Spleen (tissue), 11 donors: ENCODE measurements around the gene CECR2. TPM values are rescaled to one million over a fixed set of nuclear protein-coding genes. Genes with fewer than 3 reads are reported as not detected.

Experiments
- DNase-seq: peaks from one replicate; pipeline ENCODE4 v3.0.0-alpha.2; 2020
- H3K27ac ChIP-seq, 8 donors: fragments of 200-600 bp; sonication (generic) in 7 of 8; 1 replicate in 4 of 8; 2 replicates in 4 of 8; pipeline versions ENCODE4 v1.5.0 to v1.8.0; 2016 to 2021; ENCODE audit warnings: inconsistent platforms in 4 of 8, mild to moderate bottlenecking in 4 of 8, moderate library complexity in 1 of 8
- H3K27me3 ChIP-seq, 7 donors: fragments of 200-600 bp; sonication (generic) in 6 of 7; replicated peaks in 1 of 7; 1 replicate in 4 of 7; 2 replicates in 3 of 7; pipeline versions ENCODE4 v1.5.0 to v1.8.0; 2016 to 2021; ENCODE audit warnings: inconsistent platforms in 3 of 7, mild to moderate bottlenecking in 1 of 7
- H3K36me3 ChIP-seq, 6 donors: fragments of 200-600 bp; sonication (generic) in 5 of 6; 1 replicate in 4 of 6; 2 replicates in 2 of 6; pipeline versions ENCODE4 v1.5.0 to v1.8.0; 2016 to 2021; ENCODE audit warnings: inconsistent platforms in 2 of 6
- H3K4me1 ChIP-seq, 6 donors: fragments of 200-600 bp; sonication (generic) in 5 of 6; 1 replicate in 3 of 6; 2 replicates in 3 of 6; pipeline versions ENCODE4 v1.5.0 to v1.8.0; 2016 to 2021; ENCODE audit warnings: inconsistent platforms in 3 of 6
- H3K4me3 ChIP-seq, 8 donors: fragments of 200-600 bp; sonication (generic) in 7 of 8; 1 replicate in 4 of 8; 2 replicates in 4 of 8; pipeline versions ENCODE4 v1.5.0 to v1.8.0; 2016 to 2021; ENCODE audit warnings: inconsistent platforms in 4 of 8, mild to moderate bottlenecking in 4 of 8, moderate library complexity in 2 of 8
- H3K9me3 ChIP-seq, 8 donors: fragments of 200-600 bp; sonication (generic) in 7 of 8; 1 replicate in 4 of 8; 2 replicates in 4 of 8; pipeline versions ENCODE4 v1.5.0 to v1.8.0; 2016 to 2021; ENCODE audit warnings: inconsistent platforms in 4 of 8
- POLR2A ChIP-seq, 3 donors: fragments of 450-650 bp; IDR thresholded peaks; one replicate each; pipeline ENCODE4 v1.5.1; 2017; ENCODE audit warnings: antibody characterized with exemption in 3 of 3, mild to moderate bottlenecking in 1 of 3
- POLR2AphosphoS5 ChIP-seq, 3 donors: sonication (generic); formaldehyde crosslinking; IDR thresholded peaks; one replicate each; pipeline ENCODE4 v1.5.1; 2017; ENCODE audit warnings: antibody characterized with exemption in 3 of 3
- WGBS, 5 donors: extraction: QIAGEN DNeasy Blood & Tissue Kit in 3 of 5; methylation state at CpG; one replicate each; pipeline versions ENCODE4 v1.1.5 to v1.1.7; 2013 to 2018; 5-methylcytosine and 5-hydroxymethylcytosine counted together
- intact Hi-C: fragments of 100-400 bp; cut with DNase I; formaldehyde crosslinking; loops from one replicate; pipeline ENCODE4 v1.15.0; 2023; ENCODE audit warnings: low total_unique reads
- polyA plus RNA-seq, 3 donors: library from polyadenylated mRNA; stranded (reverse); fragments of 200-250 nt; gene quantifications; one replicate each; pipeline ENCODE4 v1.2.1, GENCODE V29; 2013
- total RNA-seq, 7 donors: library from RNA; depleted of rRNA in 3 of 7; stranded (reverse); fragments of >200 nt in 3 of 7; fragmentation: NEBNext Ultra II Directional in 4 of 7; extraction: Animal tissue kit (Norgen Biotek cat#: 25700) in 4 of 7; gene quantifications; one replicate each; pipeline versions ENCODE4 v1.1.0 to v1.2.1, GENCODE V29; 2016 to 2021
- TF ChIP-seq, protein P1 (sequence below), 11 experiments: fragments of 200-600 bp in 7 of 11; fragments of 450-650 bp in 4 of 11; sonication (generic) in 4 of 11; IDR thresholded peaks in 8 of 11; conservative IDR thresholded peaks in 3 of 11; 1 replicate in 7 of 11; 2 replicates in 4 of 11; pipeline versions ENCODE4 v1.4.0 to v1.8.0; 2016 to 2021; ENCODE audit warnings: antibody characterized with exemption in 11 of 11, inconsistent platforms in 4 of 11, mild to moderate bottlenecking in 1 of 11
- donor health status: healthy with polysubstance abuse.
- donor health status: DM: no; HTN: no; CAD: no; lungs with moderate emphysema.
- donor health status: DM: no; HTN: no; CAD: no.
- donor health status: Bipolar disorder and iron deficiency.
- donor health status: healthy.
- donor health status: DM: no; HTN: no; CAD: no.
- donor health status: DM: yes; HTN: yes; CAD: no.

CECR2 gene
- total and polyA plus RNA-seq, 10 donors = 0.05 to 3.0 (median 0.91) TPM

DNA sequence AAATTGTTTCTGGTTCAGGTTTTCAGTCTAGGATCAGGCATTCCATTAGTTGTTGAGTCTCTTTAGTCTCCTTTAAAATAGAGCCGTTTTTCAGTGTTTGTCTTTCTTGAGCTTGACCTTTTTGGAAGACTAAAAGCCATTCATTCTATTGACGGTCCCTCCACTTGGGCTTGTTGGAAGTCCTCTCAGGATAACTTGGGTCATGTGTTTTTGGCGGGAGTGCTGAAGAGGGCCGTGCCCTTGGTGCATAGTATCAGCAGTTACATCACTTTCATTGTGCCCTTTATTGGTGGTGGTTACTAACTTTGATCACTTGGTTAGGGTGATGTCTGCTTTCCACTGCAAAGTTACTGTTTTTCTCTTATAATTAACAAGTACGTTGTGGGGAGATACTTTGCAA, 20.8 kb downstream of the CECR2 start:
- intact Hi-C loops = no loop called here
- no peak for DNase-seq
- TF ChIP-seq, protein P1, sequence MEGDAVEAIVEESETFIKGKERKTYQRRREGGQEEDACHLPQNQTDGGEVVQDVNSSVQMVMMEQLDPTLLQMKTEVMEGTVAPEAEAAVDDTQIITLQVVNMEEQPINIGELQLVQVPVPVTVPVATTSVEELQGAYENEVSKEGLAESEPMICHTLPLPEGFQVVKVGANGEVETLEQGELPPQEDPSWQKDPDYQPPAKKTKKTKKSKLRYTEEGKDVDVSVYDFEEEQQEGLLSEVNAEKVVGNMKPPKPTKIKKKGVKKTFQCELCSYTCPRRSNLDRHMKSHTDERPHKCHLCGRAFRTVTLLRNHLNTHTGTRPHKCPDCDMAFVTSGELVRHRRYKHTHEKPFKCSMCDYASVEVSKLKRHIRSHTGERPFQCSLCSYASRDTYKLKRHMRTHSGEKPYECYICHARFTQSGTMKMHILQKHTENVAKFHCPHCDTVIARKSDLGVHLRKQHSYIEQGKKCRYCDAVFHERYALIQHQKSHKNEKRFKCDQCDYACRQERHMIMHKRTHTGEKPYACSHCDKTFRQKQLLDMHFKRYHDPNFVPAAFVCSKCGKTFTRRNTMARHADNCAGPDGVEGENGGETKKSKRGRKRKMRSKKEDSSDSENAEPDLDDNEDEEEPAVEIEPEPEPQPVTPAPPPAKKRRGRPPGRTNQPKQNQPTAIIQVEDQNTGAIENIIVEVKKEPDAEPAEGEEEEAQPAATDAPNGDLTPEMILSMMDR (IDR thresholded peaks at IDR 0.05 in 8 of 11, conservative IDR thresholded peaks at IDR 0.05 in 3 of 11) = no peak
- TF ChIP-seq POLR2AphosphoS5 (IDR thresholded peaks at IDR 0.05) (no peak), POLR2A (IDR thresholded peaks at IDR 0.05) (no peak)
- Histone ChIP-seq H3K27ac (no peak overlapping the region), H3K27me3 (no peaks in the 10 kb centered on the region), H3K4me3 (no peak overlapping the region), H3K9me3 (peaks cover 0 to 5% (median 0%) of the 10 kb centered on the region in 8 donors), H3K4me1 (no peaks in the 10 kb centered on the region), H3K36me3 (no peaks in the 10 kb centered on the region)
- WGBS, 5 donors = 54 to 75% (median 67%) methylated on average over 5 of the region's 5 CpGs

DNA sequence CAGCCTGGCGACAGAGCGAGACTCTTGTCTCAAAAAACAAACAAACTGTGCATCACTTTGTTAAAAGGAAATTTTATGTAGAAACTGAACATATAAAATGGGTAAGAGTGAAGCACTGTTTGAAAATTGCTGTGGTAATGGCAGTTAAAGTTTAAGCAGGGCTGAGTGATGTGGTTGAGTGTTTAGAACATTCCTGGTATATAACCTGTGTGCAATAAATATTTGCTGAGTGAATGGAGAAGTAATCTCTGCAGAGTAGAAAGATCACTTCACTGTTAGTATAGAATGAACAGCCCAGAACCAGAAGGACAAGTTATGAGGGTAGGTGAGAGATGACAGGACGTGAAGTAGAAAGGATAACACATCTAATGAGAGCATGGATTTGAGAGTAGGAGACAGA, 27.3 kb downstream of the CECR2 start:
- Histone ChIP-seq H3K27ac (no peak overlapping the region), H3K4me1 (no peaks in the 10 kb centered on the region), H3K36me3 (no peaks in the 10 kb centered on the region), H3K9me3 (no peaks in the 10 kb centered on the region), H3K27me3 (no peaks in the 10 kb centered on the region), H3K4me3 (no peak overlapping the region)
- no peak for DNase-seq
- intact Hi-C loops = no loop called here
- no peak for TF ChIP-seq POLR2AphosphoS5 (IDR thresholded peaks at IDR 0.05)
- 85 to 98% (median 92%) methylated on average over 3 of the region's 3 CpGs for WGBS, 5 donors

DNA sequence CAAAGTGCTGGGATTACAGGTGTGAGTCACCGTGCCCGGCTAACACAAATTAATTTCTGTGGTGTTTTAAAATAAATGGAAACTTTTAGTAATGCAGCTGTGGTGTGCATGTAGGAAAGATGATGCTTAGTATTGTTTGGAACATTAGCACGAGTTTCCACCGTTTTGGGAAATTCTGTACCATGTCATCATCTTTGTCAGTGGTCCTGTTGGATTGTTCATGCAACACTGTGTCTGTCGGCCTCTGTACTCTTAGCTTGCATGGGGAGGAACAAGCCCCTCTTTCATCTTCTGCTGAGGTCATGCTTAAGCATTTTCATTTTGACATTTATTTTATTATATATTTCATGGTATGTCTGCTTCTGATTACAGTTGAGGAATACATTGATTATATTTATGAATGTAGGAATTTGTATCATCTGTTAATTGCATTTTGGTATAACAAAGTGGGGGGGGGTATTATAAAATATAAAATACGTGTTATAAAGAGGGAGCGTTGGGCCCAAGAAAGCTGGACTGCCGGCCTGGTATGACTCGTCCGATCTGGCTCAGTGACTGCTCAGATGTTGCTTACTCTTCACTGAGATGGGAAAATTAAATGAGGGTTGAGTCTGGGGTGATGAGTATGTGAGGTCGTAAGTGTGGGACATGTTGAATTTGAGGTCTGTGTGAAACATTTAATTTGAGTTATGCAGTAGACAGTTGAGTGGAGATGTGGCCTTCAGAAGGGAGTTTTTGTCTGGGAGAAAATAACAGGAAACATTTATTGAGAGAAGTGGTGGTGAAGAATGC, 28.7 kb downstream of the CECR2 start:
- 78 to 85% (median 84%) methylated on average over 11 of the region's 11 CpGs for WGBS, 5 donors
- no peak overlapping the region for H3K4me3 ChIP-seq
- intact Hi-C loops = no loop called here
- DNase-seq = no peak
- no peaks in the 10 kb centered on the region for H3K27me3 ChIP-seq
- TF ChIP-seq POLR2AphosphoS5 (IDR thresholded peaks at IDR 0.05) (no peak), POLR2A (IDR thresholded peaks at IDR 0.05) (no peak)
- no peak overlapping the region for H3K27ac ChIP-seq
- H3K36me3 ChIP-seq = no peaks in the 10 kb centered on the region
- no peaks in the 10 kb centered on the region for H3K4me1 ChIP-seq
- no peaks in the 10 kb centered on the region for H3K9me3 ChIP-seq

DNA sequence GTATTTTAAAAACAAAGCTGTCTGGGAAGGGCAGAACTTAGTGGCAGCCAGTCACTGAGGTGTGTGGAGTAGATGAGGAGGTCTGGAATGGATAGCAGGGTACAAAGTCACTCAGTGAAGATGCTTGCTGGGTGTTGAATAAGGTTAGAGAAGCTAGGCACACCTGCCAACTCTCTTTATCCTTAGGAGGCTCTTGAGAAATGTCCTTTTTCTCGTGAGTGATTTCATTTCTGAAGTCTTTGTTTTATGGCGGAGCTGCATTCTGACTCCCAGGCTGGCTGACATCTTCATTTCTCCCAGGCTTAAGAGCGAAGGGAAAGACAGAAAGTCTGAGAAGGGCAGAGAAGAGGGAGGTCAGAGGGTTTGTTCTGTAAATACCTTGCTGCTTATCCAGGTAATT, 31.0 kb downstream of the CECR2 start:
- no peaks in the 10 kb centered on the region for H3K27me3 ChIP-seq
- TF ChIP-seq, protein P1 (IDR thresholded peaks at IDR 0.05 in 8 of 11, conservative IDR thresholded peaks at IDR 0.05 in 3 of 11) = no peak
- no peak for TF ChIP-seq POLR2A (IDR thresholded peaks at IDR 0.05)
- TF ChIP-seq POLR2AphosphoS5 (IDR thresholded peaks at IDR 0.05) = no peak
- WGBS, 5 donors = 73 to 88% (median 82%) methylated on average over 3 of the region's 3 CpGs
- H3K27ac ChIP-seq = no peak overlapping the region
- no peaks in the 10 kb centered on the region for H3K9me3 ChIP-seq
- no peak overlapping the region for H3K4me3 ChIP-seq
- intact Hi-C loops = no loop called here
- H3K4me1 ChIP-seq = no peaks in the 10 kb centered on the region
- no peak for DNase-seq
- no peaks in the 10 kb centered on the region for H3K36me3 ChIP-seq

DNA sequence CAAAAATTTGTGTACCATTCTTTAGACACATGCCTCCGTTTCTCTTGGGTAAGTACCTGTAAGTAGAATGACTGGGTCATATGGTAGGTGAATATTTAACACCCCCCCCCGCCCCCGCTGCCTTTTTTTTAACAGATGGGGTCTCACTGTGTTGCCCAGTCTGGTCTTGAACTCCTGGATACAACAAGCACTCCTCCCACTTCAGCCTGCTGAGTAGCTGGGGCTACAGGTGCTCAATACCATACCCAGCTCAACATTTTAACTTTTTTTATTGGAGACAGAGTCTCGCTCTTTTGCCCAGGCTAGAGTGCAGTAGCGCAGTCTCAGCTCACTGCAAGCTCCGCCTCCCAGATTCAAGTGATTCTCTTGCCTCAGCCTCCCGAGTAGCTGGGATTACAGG, 32.5 kb downstream of the CECR2 start:
- H3K27me3 ChIP-seq = no peaks in the 10 kb centered on the region
- no peak overlapping the region for H3K4me3 ChIP-seq
- DNase-seq = no peak
- intact Hi-C loops = no loop called here
- H3K27ac ChIP-seq = no peak overlapping the region
- TF ChIP-seq, protein P1 (IDR thresholded peaks at IDR 0.05 in 8 of 11, conservative IDR thresholded peaks at IDR 0.05 in 3 of 11) = no peak
- no peak for TF ChIP-seq POLR2A (IDR thresholded peaks at IDR 0.05)
- TF ChIP-seq POLR2AphosphoS5 (IDR thresholded peaks at IDR 0.05) = no peak
- H3K9me3 ChIP-seq = no peaks in the 10 kb centered on the region
- no peaks in the 10 kb centered on the region for H3K36me3 ChIP-seq
- WGBS, 5 donors = 90 to 94% (median 93%) methylated on average over 7 of the region's 7 CpGs
- no peaks in the 10 kb centered on the region for H3K4me1 ChIP-seq
